ENCODE measurements around the gene ARHGEF16. TPM values are rescaled to one million over a fixed set of nuclear protein-coding genes. Genes with fewer than 3 reads are reported as not detected.

The ARHGEF16 gene
- total and polyA plus RNA-seq, 9 donors = 0.13 to 8.4 (median 1.7) TPM

GRCh38 chr1:3461934-3462275, 7.4 kb downstream of the ARHGEF16 start:
- Histone ChIP-seq H3K27me3 (no peaks in the 10 kb centered on the region), H3K9me3 (no peaks in the 10 kb centered on the region), H3K4me3 (no peak overlapping the region), H3K36me3 (no peaks in the 10 kb centered on the region), H3K4me1 (ENCODE audit: insufficient read depth) (peaks cover 8% of the 10 kb centered on the region), H3K27ac (no peak overlapping the region)
- TF ChIP-seq, protein P1, sequence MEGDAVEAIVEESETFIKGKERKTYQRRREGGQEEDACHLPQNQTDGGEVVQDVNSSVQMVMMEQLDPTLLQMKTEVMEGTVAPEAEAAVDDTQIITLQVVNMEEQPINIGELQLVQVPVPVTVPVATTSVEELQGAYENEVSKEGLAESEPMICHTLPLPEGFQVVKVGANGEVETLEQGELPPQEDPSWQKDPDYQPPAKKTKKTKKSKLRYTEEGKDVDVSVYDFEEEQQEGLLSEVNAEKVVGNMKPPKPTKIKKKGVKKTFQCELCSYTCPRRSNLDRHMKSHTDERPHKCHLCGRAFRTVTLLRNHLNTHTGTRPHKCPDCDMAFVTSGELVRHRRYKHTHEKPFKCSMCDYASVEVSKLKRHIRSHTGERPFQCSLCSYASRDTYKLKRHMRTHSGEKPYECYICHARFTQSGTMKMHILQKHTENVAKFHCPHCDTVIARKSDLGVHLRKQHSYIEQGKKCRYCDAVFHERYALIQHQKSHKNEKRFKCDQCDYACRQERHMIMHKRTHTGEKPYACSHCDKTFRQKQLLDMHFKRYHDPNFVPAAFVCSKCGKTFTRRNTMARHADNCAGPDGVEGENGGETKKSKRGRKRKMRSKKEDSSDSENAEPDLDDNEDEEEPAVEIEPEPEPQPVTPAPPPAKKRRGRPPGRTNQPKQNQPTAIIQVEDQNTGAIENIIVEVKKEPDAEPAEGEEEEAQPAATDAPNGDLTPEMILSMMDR (IDR thresholded peaks at IDR 0.05) = no peak
- TF ChIP-seq POLR2A (IDR thresholded peaks at IDR 0.05) = no peak
- WGBS, 3 donors = 79 to 89% (median 88%) methylated on average over 5 to 13 of the region's 13 CpGs
- peak in 1 of 5 donors; percentile 19 for DNase-seq
- intact Hi-C loops (cut with DNase I) = loop anchor here in 1 of 4 donors (10.0 kb wide), 1 partner anchor 253 kb away; no protein-coding TSS in a partner anchor

GRCh38 chr1:3462356-3463012, 8.0 kb downstream of the ARHGEF16 start:
- TF ChIP-seq, protein P1 (IDR thresholded peaks at IDR 0.05) = no peak
- TF ChIP-seq POLR2A (IDR thresholded peaks at IDR 0.05) (no peak), EP300 (IDR thresholded peaks at IDR 0.05) (no peak)
- no peaks in the 10 kb centered on the region for H3K9me3 ChIP-seq
- H3K27ac ChIP-seq = no peak overlapping the region
- no peak overlapping the region for H3K4me3 ChIP-seq
- no peak for DNase-seq
- intact Hi-C loops (cut with DNase I) = loop anchor here in 1 of 4 donors (10.0 kb wide), 1 partner anchor 252 kb away; no protein-coding TSS in a partner anchor
- WGBS, 3 donors = 94 to 97% (median 94%) methylated on average over 15 to 16 of the region's 16 CpGs
- H3K4me1 ChIP-seq (ENCODE audit: insufficient read depth) = peaks cover 8% of the 10 kb centered on the region
- H3K27me3 ChIP-seq = no peaks in the 10 kb centered on the region
- no peaks in the 10 kb centered on the region for H3K36me3 ChIP-seq

DNA sequence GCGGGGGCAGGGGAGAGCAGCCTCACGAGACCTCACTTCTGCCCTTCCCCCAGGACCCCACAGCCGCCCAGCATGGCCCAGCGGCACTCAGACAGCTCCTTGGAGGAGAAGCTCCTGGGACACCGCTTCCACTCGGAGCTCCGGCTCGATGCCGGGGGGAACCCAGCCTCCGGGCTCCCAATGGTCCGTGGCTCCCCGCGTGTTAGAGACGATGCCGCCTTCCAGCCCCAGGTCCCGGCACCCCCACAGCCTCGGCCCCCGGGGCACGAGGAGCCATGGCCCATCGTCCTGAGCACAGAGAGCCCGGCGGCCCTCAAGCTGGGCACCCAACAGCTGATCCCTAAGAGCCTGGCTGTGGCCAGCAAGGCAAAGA, 8.5 kb downstream of the ARHGEF16 start:
- Histone ChIP-seq H3K4me1 (ENCODE audit: insufficient read depth) (peaks cover 8% of the 10 kb centered on the region), H3K27ac (no peak overlapping the region), H3K9me3 (no peaks in the 10 kb centered on the region), H3K36me3 (no peaks in the 10 kb centered on the region), H3K27me3 (no peaks in the 10 kb centered on the region), H3K4me3 (no peak overlapping the region)
- intact Hi-C loops (cut with DNase I) = loop anchor here in 1 of 4 donors (10.0 kb wide), 1 partner anchor 252 kb away; no protein-coding TSS in a partner anchor
- DNase-seq = peak in 1 of 5 donors; percentile 29
- 87 to 94% (median 94%) methylated on average over 7 to 22 of the region's 22 CpGs for WGBS, 3 donors
- TF ChIP-seq POLR2A (IDR thresholded peaks at IDR 0.05) (no peak), EP300 (IDR thresholded peaks at IDR 0.05) (no peak)
- TF ChIP-seq, protein P1 (IDR thresholded peaks at IDR 0.05) = no peak

DNA sequence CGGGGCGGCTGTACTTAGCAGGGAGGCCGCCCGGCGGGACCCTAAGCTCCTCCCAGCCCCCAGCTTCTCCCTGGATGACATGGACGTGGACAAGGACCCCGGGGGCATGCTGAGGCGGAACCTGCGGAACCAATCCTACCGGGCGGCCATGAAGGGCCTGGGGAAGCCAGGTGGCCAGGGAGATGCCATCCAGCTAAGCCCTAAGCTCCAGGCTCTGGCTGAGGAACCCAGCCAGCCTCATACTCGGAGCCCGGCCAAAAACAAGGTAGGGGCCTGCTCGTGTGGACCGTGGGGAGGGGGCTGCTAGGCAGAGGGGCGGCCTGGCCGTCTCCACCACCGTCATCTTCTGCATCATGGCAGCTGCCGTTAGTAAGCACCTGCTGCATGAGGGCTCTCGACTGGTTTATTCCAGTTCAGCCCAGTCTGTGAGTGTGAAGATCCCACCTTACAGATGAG, 9.0 kb downstream of the ARHGEF16 start:
- H3K4me3 ChIP-seq = no peak overlapping the region
- intact Hi-C loops (cut with DNase I) = loop anchor here in 1 of 4 donors (10.0 kb wide), 1 partner anchor 251 kb away; no protein-coding TSS in a partner anchor
- 92 to 94% (median 93%) methylated on average over 20 of the region's 20 CpGs for WGBS, 3 donors
- DNase-seq = peak in 1 of 5 donors; percentile 22
- H3K27ac ChIP-seq = no peak overlapping the region
- TF ChIP-seq, protein P1 (IDR thresholded peaks at IDR 0.05) = no peak
- TF ChIP-seq EP300 (IDR thresholded peaks at IDR 0.05) = no peak
- no peak for TF ChIP-seq POLR2A (IDR thresholded peaks at IDR 0.05)
- peaks cover 8% of the 10 kb centered on the region for H3K4me1 ChIP-seq (ENCODE audit: insufficient read depth)
- H3K36me3 ChIP-seq = no peaks in the 10 kb centered on the region
- no peaks in the 10 kb centered on the region for H3K27me3 ChIP-seq
- no peaks in the 10 kb centered on the region for H3K9me3 ChIP-seq
